Hypothalamus (tissue), 51 donors: ENCODE measurements around the gene C14orf39.

Source experiments
- DNase-seq, 51 donors: peaks; one replicate each; lab custom pipeline; 2025; lab: John Stamatoyannopoulos, UW

Gene C14orf39

GRCh38 chr14:60485598-60486251 is at the start of gene C14orf39:
TSS of gene C14orf39 (minus strand) at chr14:60486063. CDS start at chr14:60485078, 985 bp downstream.
- DNase-seq: peak in 1 of 51 donors; percentile 6

DNA sequence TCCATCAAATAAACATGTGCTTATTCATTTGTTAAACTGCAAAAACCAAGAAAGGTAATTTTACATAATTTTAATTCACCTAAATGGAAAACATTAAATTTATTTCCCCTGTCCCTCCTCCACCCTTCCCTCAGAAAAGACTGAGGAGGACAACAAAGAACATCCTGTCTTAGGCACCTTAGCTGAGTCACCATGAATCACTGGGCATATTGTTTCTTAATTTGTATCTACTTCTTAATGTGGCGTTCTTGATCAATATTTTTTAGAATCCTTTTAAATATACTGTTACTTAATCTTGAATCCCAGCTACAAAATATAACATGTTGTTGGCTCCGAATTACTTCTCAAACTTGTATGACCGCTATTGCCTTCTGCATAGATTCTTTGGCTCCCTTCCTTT is 46.6 kb upstream of the C14orf39 start:
- no peak for DNase-seq

DNA sequence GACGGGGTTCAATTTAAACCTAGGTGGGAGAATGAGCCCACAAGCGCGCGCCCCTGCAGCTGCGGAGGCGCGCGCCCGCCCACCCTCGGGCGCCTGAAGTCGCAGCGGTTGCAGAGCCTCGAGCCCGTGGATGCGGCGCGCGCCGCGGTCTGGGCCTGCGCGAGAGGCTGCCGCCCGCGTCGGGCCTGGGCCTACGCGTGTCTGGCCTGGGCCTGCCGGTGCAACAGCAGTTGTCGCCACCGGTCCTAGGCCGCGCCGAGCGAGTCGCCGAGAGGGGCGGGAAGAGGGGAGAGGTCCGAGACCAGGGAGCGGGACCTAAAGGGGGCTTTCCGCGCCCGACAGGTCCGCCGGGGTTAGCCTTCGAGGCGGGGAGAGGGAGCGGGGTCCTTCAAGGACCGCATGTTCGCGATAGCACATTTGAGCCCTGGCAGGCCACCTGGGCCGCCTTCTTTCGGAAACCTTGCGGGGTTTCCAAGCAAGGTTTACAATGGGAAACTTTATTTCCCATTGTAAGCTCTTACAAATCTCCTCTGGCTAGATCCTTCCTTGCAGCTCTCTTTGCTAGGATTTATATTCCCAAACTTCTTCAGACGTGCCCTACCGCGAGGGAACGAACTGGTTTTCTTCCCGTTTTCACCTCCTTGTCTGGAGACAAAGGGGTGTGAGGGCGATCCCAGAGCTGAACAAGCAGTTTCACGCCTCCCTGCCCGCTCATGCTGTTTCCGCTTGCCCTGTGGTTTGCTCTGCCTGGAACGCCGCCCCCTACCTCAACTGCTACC is 29.8 kb upstream of the C14orf39 start:
- DNase-seq: no peak

DNA sequence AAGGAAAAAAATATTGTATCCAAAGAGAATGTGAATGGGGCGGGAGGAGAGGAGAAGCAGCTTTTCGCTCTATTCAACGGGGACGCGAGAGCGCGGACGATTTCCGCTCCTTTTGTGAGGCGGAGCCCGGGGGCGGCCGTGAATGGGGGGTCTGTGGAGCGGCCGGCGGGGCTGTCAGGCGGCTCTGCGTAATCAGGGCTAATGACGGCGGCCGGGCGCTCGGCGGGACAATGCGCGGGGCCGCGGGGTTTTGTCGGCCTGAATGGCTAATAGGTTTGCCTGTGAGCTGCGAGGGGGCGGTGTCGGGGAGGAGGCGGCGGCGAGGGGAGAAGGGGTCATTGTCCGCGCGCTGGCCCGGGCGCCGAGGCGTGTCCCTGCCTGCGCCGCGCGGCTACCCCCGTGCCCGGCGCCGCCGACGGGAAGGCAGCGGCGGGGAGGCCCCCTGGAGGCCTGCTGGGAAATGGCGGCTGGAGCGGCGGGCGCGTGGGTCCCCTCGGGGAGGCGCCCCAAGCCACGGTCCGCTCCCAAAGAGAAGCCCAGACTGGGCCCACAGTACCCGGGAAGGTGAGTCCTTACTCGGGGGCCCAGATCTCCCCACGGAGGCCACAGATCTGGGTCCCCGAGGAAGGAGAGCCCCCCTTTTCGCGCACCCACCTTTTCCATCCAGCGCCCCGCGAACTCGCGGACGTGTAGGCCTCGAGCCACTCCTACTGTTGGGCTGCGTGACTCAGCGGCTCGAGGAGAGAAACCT is 29.1 kb upstream of the C14orf39 start:
- peak in 13 of 51 donors; percentile 7 to 75 (median 54) for DNase-seq

DNA sequence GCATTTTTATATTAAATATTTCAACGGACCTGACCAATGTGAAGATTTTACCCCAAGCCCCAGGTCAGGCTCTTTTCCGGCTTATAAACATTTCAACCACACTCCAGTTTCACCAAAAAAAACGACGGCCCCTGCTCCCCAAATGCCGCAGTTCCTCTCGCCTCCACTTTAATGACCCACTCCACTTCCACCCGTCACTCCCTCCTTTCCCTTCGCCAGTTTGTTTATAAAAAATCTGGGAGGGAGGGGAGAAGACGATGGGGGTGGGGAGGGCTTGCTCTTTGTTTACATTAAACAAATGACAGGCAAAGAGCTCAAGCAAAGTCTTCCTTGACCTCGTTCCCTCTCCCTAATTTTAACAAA is 28.5 kb upstream of the C14orf39 start:
- DNase-seq: no peak

GRCh38 chr14:60512973-60513571 is 27.2 kb upstream of the C14orf39 start:
- no peak for DNase-seq

GRCh38 chr14:60512126-60512525 is 26.3 kb upstream of the C14orf39 start:
- no peak for DNase-seq

- no peak for DNase-seq
Observed at GRCh38 chr14:60510951-60511599, 25.2 kb upstream of the C14orf39 start.

GRCh38 chr14:60510254-60510950 is 24.5 kb upstream of the C14orf39 start:
- DNase-seq: no peak

DNA sequence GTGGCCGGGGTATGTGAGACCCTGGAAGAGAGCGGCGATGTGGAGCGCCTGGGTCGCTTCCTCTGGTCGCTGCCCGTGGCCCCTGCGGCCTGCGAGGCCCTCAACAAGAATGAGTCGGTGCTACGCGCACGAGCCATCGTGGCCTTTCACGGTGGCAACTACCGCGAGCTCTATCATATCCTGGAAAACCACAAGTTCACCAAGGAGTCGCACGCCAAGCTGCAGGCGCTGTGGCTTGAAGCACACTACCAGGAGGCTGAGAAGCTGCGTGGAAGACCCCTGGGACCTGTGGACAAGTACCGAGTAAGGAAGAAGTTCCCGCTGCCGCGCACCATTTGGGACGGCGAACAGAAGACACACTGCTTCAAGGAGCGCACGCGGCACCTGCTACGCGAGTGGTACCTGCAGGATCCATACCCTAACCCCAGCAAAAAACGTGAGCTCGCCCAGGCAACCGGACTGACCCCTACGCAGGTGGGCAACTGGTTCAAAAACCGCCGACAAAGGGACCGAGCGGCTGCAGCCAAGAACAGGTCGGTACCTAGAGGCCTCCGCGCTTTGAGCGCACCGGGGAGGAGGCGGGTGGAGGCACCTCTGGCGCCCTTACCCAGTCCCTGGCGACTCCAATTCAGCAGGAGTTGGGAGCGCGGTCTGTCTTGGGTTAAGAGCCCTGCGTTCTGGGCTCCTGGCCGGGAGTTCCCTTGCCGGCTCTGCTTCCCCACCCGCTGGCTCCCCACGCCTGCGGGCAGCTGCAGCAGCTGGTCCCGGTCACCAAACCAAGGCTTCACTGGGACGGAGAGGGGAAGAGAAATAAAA is 23.8 kb upstream of the C14orf39 start:
- DNase-seq: no peak

DNA sequence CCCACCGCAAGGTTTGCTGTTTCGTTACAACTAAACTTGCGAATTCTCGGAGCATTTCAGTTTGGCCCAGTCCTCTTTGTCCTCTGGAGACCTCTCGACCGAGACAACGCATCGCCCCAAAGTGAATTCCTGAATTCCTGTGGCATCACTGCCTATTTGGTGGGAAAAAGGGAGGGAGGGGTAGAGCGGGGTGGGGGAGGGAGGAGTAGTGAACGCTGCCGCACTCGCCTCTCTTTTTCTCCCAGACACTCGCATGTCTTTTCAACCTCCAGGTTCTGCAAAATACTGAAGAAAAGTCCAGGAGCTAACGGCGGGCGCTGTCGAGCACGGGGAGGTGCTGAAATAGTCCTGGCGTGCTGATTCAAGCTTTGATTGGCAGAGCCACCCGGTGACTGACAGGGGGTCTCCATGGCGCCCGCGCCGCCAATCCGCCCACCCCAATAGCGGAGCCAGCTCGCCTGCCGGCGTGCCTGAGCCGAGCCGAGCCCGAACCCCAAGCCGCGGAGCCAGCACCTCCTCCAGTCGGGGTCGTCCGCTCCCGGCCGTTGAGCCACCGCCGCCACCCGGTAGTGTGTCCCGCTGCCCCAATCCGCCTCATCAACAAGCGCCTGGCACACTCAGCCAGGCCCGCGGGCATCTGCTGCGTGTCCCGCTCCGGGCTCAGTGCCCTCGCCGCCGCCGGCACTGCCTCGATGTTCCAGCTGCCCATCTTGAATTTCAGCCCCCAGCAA is 23.0 kb upstream of the C14orf39 start, which contains the start of gene SIX6:
Gene SIX6 (plus strand): TSS at position 440 of the 731 bp plus-strand sequence. CDS start 253 bp downstream, at position 693.
- DNase-seq: peak in 11 of 51 donors; percentile 9 to 82 (median 48)

DNA sequence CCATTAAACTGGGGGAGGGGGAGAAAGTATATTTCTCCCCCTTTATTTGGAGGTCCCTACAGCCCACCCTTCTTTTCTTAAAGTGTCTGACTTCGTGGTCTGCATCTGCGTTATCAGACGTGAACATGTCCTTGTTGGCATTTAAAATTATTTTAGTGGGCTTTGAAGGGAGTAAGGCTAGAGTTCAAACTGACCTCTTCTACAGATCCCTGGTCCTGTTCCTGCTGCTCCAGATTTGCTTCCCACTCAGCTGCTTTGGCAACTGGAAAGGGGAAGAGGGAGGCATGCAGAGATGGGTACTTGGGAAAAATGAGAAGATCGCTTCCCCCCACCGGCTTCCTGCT is 22.5 kb upstream of the C14orf39 start:
- no peak for DNase-seq

DNA sequence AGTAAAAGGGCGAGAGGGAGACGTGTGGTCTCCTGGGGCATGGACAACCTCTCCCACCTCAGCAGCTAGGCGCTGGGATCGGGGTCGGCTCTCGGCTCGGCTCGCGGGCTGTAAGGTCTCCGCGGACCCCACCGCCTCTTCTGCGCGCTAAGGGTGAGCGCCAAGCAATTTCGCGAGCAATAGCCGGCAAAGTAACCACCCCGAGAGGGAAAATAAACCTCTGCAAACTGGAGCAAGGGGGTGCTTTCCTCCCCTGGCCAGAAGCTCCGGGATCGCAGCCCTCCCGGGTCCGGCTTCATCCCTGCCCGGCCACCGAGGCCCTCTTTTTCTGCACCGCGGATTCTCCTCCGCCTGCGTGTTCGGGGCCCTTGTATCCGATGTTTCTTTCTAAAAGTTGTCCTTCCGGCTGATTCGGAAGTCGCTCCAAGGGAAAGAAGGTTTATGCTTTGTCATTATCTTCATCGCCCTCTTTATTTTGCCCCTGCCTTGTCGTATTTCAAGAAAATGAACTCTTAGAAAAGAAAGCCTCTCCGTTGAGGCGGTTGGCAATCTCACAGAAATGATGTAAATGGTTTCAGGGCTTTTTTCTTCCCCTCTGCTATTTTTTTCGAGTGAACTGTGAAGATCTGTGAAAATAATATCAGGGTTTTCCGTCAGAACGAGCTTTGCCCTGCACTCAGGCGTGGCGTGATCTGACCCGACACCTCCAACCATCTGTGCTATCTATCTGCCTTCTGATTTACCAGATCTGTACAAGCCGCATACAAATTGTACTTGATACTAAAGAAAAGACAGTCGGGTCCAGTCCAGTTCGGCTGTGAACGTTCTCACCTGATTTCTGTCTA is 21.3 kb upstream of the C14orf39 start:
- DNase-seq: no peak

GRCh38 chr14:60506462-60506984 is 20.7 kb upstream of the C14orf39 start:
- DNase-seq: no peak

DNA sequence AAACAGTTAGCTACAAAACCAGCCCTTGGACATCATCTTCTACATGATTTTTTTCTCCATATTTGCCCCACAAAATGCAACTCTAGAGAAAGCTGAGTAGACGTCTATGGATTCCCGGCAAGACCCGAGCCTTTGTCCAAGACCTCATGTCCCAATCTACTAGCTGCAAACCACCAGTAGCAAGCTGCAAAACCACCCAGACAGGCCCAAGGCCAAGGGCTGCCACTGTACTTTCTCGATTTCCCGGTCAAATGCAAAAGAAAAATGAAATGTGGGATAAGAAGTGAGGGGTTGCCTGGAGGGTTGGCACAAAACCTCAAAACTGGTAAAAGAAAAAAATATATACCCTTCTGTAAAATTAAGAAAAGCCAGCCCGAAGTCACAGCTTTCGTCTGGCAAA is 20.1 kb upstream of the C14orf39 start:
- DNase-seq: no peak

DNA sequence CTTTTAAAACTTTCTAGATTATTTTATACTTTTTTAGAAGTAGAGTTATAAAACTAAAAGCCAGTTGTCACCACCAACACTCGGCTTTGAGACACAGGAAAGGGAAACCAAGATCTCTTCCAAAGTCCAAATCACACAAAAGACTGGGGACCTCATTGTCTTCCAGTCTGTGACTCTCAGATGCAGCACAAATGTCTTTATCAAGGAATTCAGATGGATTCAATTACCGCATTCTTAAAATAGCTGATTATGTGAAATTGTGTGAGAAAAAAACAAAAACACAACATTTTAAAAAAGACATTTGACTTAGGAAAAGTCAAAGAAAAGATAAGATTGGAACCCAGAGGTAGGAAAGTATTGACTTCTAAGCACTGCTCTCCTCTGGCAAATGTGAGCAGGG is 19.6 kb upstream of the C14orf39 start:
- DNase-seq: no peak

DNA sequence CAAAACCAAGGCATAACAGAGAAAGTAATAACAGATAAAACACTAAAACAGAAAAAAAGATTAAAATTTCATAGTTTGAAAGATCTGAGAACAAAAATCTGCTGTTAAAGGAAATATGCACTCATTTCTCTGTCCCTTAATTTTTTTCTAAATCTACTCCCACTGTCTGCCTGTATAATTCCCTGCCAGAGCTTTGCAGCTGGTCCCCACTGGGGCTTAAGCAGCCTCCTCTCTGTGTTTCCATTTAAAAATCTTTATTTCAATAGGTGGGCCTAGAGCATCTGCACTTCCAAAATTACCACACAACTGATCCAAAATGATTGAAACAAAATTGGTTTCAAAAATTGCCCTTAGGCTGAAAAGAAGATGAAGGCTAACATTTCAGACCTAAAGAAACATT is 16.7 kb upstream of the C14orf39 start:
- DNase-seq: no peak
